Neural cell (in vitro differentiated cells): ENCODE data around the gene PLEKHG3. TPM values are rescaled to one million over a fixed set of nuclear protein-coding genes. Genes with fewer than 3 reads are reported as not detected.

Experiments used
- H2AFZ ChIP-seq: fragments of 200-600, 300-800 bp; sonication (generic), shearing (Covaris generic); 2 replicates; pipeline ENCODE4 v1.6.0; 2014; ENCODE audit warnings: low read depth, mild to moderate bottlenecking, antibody characterized with exemption, low read length, moderate library complexity
- H3F3A ChIP-seq: fragments of 200-600 bp; shearing (Covaris generic); 2 replicates; pipeline ENCODE4 v1.6.1; 2016; ENCODE audit warnings: mild to moderate bottlenecking, moderate library complexity, mixed read lengths, antibody characterized with exemption, low read length; ENCODE audit not compliant: insufficient read depth, poor library complexity, severe bottlenecking
- H3K27ac ChIP-seq: fragments of 200-600, 300-800 bp; sonication (generic), shearing (Covaris generic); 2 replicates; pipeline ENCODE4 v1.5.1; 2014; ENCODE audit warnings: mild to moderate bottlenecking, low read length, moderate library complexity
- H3K27me3 ChIP-seq: fragments of 300-800, 200-600 bp; sonication (generic), shearing (Covaris generic); 2 replicates; pipeline ENCODE4 v1.6.0; 2014; ENCODE audit warnings: mild to moderate bottlenecking, low read depth, low read length, moderate library complexity; ENCODE audit not compliant: insufficient read depth
- H3K36me3 ChIP-seq: fragments of 300-800, 200-600 bp; sonication (generic), shearing (Covaris generic); 2 replicates; pipeline ENCODE4 v1.5.1; 2014; ENCODE audit warnings: mild to moderate bottlenecking, antibody characterized with exemption, low read length, moderate library complexity; ENCODE audit not compliant: insufficient read depth
- H3K4me2 ChIP-seq: fragments of 300-800, 200-600 bp; sonication (generic), shearing (Covaris generic); 2 replicates; pipeline ENCODE4 v1.6.0; 2014; ENCODE audit warnings: mild to moderate bottlenecking, low read length
- H3K4me3 ChIP-seq: fragments of 300-800, 200-600 bp; sonication (generic), shearing (Covaris generic); 2 replicates; pipeline ENCODE4 v1.5.1; 2014; ENCODE audit warnings: mild to moderate bottlenecking, low read length, moderate library complexity
- H3K79me2 ChIP-seq: fragments of 200-600 bp; shearing (Covaris generic); replicated peaks from 2 replicates; pipeline ENCODE4 v1.6.0; 2014; ENCODE audit warnings: mild to moderate bottlenecking, low read length, moderate library complexity; ENCODE audit not compliant: insufficient read depth
- H3K9ac ChIP-seq: fragments of 300-800, 200-600 bp; sonication (generic), shearing (Covaris generic); 2 replicates; pipeline ENCODE4 v1.6.1; 2016; ENCODE audit warnings: mild to moderate bottlenecking, low read length, mixed read lengths
- H3K9me2 ChIP-seq: fragments of 200-600 bp; shearing (Covaris generic); 2 replicates; pipeline ENCODE4 v1.6.1; 2016; ENCODE audit warnings: mild to moderate bottlenecking, low read length, mixed read lengths; ENCODE audit not compliant: insufficient read depth
- H3K9me3 ChIP-seq: fragments of 200-600, 300-800 bp; sonication (generic), shearing (Covaris generic); 2 replicates; pipeline ENCODE4 v1.6.1; 2016; ENCODE audit warnings: mild to moderate bottlenecking, mixed run types, low read length, moderate library complexity, mixed read lengths
- H4K20me1 ChIP-seq: fragments of 200-600 bp; shearing (Covaris generic); 2 replicates; pipeline ENCODE4 v1.6.1; 2016; ENCODE audit warnings: mild to moderate bottlenecking, mixed run types; ENCODE audit not compliant: insufficient read depth
- EP300 ChIP-seq: fragments of 450-650 bp; conservative IDR thresholded peaks from 2 replicates; pipeline ENCODE4 v1.6.1; 2014; ENCODE audit warnings: antibody characterized with exemption, mild to moderate bottlenecking, moderate library complexity; ENCODE audit not compliant: poor library complexity, severe bottlenecking
- EZH2 ChIP-seq: fragments of 200-600, 300-800 bp; shearing (Covaris generic), sonication (generic); IDR thresholded peaks from 2 replicates; pipeline ENCODE4 v1.6.1; 2014; ENCODE audit warnings: antibody characterized with exemption, low read length, borderline replicate concordance, mild to moderate bottlenecking; ENCODE audit not compliant: insufficient read depth, poor library complexity, severe bottlenecking
- MXI1 ChIP-seq: fragments of 450-650 bp; conservative IDR thresholded peaks from 2 replicates; pipeline ENCODE4 v1.6.1; 2014; ENCODE audit warnings: antibody characterized with exemption, mild to moderate bottlenecking; ENCODE audit not compliant: poor library complexity, severe bottlenecking
- POLR2AphosphoS5 ChIP-seq: IDR thresholded peaks from 2 replicates; pipeline ENCODE4 v1.6.1; 2012
- RAD21 ChIP-seq: fragments of 450-650 bp; conservative IDR thresholded peaks from 2 replicates; pipeline ENCODE4 v1.6.1; 2014; ENCODE audit warnings: antibody characterized with exemption, mild to moderate bottlenecking, moderate library complexity
- SMC3 ChIP-seq: fragments of 450-650 bp; conservative IDR thresholded peaks from 2 replicates; pipeline ENCODE4 v1.6.1; 2014; ENCODE audit warnings: antibody characterized with exemption, mild to moderate bottlenecking, moderate library complexity; ENCODE audit not compliant: poor library complexity
- TAF1 ChIP-seq: IDR thresholded peaks from 2 replicates; pipeline ENCODE4 v1.6.1; 2012; ENCODE audit warnings: low read depth
- polyA plus RNA-seq: library from polyadenylated mRNA; depleted of rRNA; stranded (reverse); fragments of >200 nt; gene quantifications from 2 replicates; pipeline ENCODE4 v1.2.3, GENCODE V29; 2014
- TF ChIP-seq, protein P1 (sequence below): IDR thresholded peaks from 2 replicates; pipeline ENCODE4 v1.6.1; 2012; ENCODE audit warnings: borderline replicate concordance
- TF ChIP-seq, protein P2 (sequence below): fragments of 450-650 bp; IDR thresholded peaks from 2 replicates; pipeline ENCODE4 v1.5.1; 2014; ENCODE audit warnings: antibody characterized with exemption, mild to moderate bottlenecking, moderate library complexity; ENCODE audit not compliant: poor library complexity, severe bottlenecking

Gene PLEKHG3
- polyA plus RNA-seq, 1 donor from 2014 or later = 15.8 TPM

DNA sequence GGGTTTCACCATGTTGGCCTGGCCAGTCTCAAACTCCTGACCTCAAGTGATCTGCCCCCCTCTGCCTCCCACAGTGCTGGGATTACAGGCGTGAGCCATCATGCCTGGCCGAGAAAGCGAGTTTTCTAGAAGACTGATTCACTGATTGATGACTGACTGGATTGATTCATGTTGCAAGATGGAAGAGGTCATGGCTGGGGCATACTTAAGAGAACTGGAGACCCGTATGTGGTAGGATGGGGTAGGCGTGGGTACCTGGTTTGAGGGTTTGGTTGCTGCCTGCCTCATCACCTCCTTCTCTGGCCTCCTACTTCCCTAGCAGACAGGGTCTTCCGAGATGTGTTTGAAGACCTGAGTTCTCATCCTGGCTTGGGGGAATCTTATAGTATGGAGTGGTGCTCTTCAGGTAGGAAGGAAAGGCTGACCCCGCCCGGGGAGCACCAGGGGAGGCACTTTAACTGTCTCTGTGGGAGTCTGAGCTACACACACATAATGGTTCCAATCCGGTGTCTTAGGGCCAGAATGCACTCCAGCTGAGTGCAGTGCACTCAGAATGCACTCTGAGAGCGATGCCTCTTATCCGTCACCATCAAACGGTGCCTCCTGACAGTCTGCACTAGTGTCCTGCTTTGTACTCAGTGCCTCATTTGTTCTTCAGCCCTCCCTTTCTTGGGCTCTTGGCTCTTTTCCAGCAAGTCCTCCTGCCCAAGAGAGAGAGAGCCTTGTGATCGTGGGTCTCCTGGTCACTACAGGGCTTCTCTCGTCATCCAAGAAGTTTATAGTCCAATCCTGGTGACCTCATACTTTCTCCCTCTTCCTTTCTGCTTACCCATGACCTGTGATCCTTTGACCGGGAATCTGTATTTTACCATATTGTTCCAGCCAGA lies 19.7 kb downstream of the PLEKHG3 start:
- no peaks in the 10 kb centered on the region for H3K9me3 ChIP-seq
- H3K9ac ChIP-seq = no peak overlapping the region
- H3K9me2 ChIP-seq = no peaks in the 10 kb centered on the region
- H3K4me2 ChIP-seq = no peak overlapping the region
- H3K27ac ChIP-seq = no peak overlapping the region
- TF ChIP-seq, protein P1, sequence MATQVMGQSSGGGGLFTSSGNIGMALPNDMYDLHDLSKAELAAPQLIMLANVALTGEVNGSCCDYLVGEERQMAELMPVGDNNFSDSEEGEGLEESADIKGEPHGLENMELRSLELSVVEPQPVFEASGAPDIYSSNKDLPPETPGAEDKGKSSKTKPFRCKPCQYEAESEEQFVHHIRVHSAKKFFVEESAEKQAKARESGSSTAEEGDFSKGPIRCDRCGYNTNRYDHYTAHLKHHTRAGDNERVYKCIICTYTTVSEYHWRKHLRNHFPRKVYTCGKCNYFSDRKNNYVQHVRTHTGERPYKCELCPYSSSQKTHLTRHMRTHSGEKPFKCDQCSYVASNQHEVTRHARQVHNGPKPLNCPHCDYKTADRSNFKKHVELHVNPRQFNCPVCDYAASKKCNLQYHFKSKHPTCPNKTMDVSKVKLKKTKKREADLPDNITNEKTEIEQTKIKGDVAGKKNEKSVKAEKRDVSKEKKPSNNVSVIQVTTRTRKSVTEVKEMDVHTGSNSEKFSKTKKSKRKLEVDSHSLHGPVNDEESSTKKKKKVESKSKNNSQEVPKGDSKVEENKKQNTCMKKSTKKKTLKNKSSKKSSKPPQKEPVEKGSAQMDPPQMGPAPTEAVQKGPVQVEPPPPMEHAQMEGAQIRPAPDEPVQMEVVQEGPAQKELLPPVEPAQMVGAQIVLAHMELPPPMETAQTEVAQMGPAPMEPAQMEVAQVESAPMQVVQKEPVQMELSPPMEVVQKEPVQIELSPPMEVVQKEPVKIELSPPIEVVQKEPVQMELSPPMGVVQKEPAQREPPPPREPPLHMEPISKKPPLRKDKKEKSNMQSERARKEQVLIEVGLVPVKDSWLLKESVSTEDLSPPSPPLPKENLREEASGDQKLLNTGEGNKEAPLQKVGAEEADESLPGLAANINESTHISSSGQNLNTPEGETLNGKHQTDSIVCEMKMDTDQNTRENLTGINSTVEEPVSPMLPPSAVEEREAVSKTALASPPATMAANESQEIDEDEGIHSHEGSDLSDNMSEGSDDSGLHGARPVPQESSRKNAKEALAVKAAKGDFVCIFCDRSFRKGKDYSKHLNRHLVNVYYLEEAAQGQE = no peak
- TF ChIP-seq TAF1 = no peak
- no peak for TF ChIP-seq MXI1
- no peak for TF ChIP-seq RAD21
- no peak for TF ChIP-seq EZH2
- TF ChIP-seq SMC3 = no peak
- TF ChIP-seq, protein P2, sequence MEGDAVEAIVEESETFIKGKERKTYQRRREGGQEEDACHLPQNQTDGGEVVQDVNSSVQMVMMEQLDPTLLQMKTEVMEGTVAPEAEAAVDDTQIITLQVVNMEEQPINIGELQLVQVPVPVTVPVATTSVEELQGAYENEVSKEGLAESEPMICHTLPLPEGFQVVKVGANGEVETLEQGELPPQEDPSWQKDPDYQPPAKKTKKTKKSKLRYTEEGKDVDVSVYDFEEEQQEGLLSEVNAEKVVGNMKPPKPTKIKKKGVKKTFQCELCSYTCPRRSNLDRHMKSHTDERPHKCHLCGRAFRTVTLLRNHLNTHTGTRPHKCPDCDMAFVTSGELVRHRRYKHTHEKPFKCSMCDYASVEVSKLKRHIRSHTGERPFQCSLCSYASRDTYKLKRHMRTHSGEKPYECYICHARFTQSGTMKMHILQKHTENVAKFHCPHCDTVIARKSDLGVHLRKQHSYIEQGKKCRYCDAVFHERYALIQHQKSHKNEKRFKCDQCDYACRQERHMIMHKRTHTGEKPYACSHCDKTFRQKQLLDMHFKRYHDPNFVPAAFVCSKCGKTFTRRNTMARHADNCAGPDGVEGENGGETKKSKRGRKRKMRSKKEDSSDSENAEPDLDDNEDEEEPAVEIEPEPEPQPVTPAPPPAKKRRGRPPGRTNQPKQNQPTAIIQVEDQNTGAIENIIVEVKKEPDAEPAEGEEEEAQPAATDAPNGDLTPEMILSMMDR = no peak
- TF ChIP-seq POLR2AphosphoS5 = no peak
- TF ChIP-seq EP300 = no peak
- H3K79me2 ChIP-seq = no peaks in the 10 kb centered on the region
- H3K27me3 ChIP-seq = no peaks in the 10 kb centered on the region
- H3K36me3 ChIP-seq = no peaks in the 10 kb centered on the region
- H3K4me3 ChIP-seq = no peak overlapping the region
- H4K20me1 ChIP-seq = no peaks in the 10 kb centered on the region
- H3F3A ChIP-seq = no peaks in the 10 kb centered on the region
- no peak overlapping the region for H2AFZ ChIP-seq

DNA sequence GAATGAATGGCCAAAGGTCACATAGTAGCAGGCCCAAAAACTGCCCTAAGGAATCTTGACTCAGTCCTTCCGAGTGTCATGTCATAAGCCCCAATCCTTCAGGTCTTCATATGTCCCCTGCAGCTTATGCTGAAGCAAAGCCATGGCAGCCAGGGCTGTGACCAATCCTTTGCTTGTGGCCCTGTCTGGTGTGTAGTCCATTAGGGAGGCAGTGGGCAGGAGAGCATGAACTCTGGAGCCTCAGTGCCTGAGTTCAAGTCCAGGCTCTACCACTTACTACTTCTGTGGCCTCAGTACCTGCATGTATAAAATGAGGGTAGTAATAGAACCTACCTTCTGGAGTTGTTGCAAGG lies 20.3 kb downstream of the PLEKHG3 start:
- H3K9ac ChIP-seq = no peak overlapping the region
- no peaks in the 10 kb centered on the region for H3F3A ChIP-seq
- no peaks in the 10 kb centered on the region for H3K79me2 ChIP-seq
- H3K36me3 ChIP-seq = no peaks in the 10 kb centered on the region
- H3K9me3 ChIP-seq = no peaks in the 10 kb centered on the region
- no peak for TF ChIP-seq MXI1
- no peak overlapping the region for H3K4me2 ChIP-seq
- H3K27me3 ChIP-seq = no peaks in the 10 kb centered on the region
- H4K20me1 ChIP-seq = no peaks in the 10 kb centered on the region
- H2AFZ ChIP-seq = no peak overlapping the region
- no peak overlapping the region for H3K27ac ChIP-seq
- no peaks in the 10 kb centered on the region for H3K9me2 ChIP-seq
- no peak overlapping the region for H3K4me3 ChIP-seq
